ENCODE data around the gene SAMD13.

- no peak for TF ChIP-seq CTCF (IDR thresholded peaks at IDR 0.05; ENCODE audit: low read depth, low read length, poor library complexity, severe bottlenecking)
- TF ChIP-seq EZH2phosphoT487 (IDR thresholded peaks at IDR 0.05; ENCODE audit: borderline replicate concordance, low read length): no peak
Observed at GRCh38 chr1:84367219-84367618, 65.7 kb downstream of the SAMD13 start.
